ENCODE results near the gene NDUFA13. TPM values are rescaled to one million over a fixed set of nuclear protein-coding genes. Genes with fewer than 3 reads are reported as not detected.

NDUFA13 gene
- total RNA-seq, 4 donors from 2014 or later, result 31.4 to 179 (median 108) TPM

DNA sequence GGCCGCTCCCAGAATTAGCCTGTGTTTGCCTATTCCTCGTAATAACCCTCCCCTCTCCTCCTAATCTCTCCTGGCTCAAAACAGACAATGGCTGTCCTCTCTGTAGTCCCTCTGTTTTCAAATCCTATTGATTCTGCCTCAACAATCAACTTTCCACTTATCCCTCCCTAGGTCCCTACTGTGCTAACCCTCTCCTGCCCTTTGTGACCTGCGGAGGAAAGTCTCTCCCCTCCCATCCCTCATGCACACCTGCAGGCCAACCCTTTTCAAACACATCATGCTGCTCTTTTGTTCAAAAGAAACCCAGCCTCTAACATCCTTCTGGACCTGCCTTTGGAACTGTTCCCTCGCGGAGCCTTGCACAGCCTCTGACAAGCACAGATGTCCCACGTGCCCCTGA, 59.4 kb downstream of the NDUFA13 start:
- intact Hi-C loops (cut with DNase I; ENCODE audit: low total_unique reads), result no loop called here
- 84 to 89% methylated on average over 6 of the region's 6 CpGs for WGBS, 2 donors
- DNase-seq (ENCODE audit: low spot score in 2 of 2), result no peak
- no peak overlapping the region for H3K4me3 ChIP-seq (ENCODE audit: low read depth, poor library complexity, severe bottlenecking)
- no peak for TF ChIP-seq POLR2A (IDR thresholded peaks at IDR 0.05)
- TF ChIP-seq, protein P1, sequence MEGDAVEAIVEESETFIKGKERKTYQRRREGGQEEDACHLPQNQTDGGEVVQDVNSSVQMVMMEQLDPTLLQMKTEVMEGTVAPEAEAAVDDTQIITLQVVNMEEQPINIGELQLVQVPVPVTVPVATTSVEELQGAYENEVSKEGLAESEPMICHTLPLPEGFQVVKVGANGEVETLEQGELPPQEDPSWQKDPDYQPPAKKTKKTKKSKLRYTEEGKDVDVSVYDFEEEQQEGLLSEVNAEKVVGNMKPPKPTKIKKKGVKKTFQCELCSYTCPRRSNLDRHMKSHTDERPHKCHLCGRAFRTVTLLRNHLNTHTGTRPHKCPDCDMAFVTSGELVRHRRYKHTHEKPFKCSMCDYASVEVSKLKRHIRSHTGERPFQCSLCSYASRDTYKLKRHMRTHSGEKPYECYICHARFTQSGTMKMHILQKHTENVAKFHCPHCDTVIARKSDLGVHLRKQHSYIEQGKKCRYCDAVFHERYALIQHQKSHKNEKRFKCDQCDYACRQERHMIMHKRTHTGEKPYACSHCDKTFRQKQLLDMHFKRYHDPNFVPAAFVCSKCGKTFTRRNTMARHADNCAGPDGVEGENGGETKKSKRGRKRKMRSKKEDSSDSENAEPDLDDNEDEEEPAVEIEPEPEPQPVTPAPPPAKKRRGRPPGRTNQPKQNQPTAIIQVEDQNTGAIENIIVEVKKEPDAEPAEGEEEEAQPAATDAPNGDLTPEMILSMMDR (IDR thresholded peaks at IDR 0.05), result no peak

Other genes starting within 250 kb of the NDUFA13 start
- gene TM6SF2, start 242.9 kb upstream of the NDUFA13 start, total RNA-seq, result under 1 TPM in 1 of 4 donors, not detected in 3; 0.20 TPM
- 10 to 100 TPM; 16.1 to 40.2 (median 39.0) TPM for gene SUGP1, start 195.7 kb upstream of the NDUFA13 start, total RNA-seq
- gene MAU2, start 195.4 kb upstream of the NDUFA13 start, total RNA-seq, result 100 to 1,000 TPM in 1 of 4 donors, 10 to 100 TPM in 3; 57.5 to 100 (median 69.8) TPM
- gene GATAD2A, start 110.5 kb upstream of the NDUFA13 start, total RNA-seq, result 100 to 1,000 TPM in 1 of 4 donors, 10 to 100 TPM in 3; 73.8 to 128 (median 87.7) TPM
- gene TSSK6, start 677 bp upstream of the NDUFA13 start, total RNA-seq, result 1 to 10 TPM; 4.0 to 8.9 (median 6.7) TPM
- gene YJEFN3, start 12.7 kb downstream of the NDUFA13 start, total RNA-seq, result 1 to 10 TPM in 1 of 4 donors, under 1 TPM in 3; 0.15 to 2.8 (median 0.49) TPM
- 1 to 10 TPM in 1 of 4 donors, under 1 TPM in 1, not detected in 2; 0.17 to 1.4 TPM for gene CILP2, start 22.0 kb downstream of the NDUFA13 start, total RNA-seq
- 10 to 100 TPM in 1 of 4 donors, 1 to 10 TPM in 3; 3.8 to 15.8 (median 5.9) TPM for gene PBX4, start 102.5 kb downstream of the NDUFA13 start, total RNA-seq
- gene LPAR2, start 112.0 kb downstream of the NDUFA13 start, total RNA-seq, result 10 to 100 TPM; 16.5 to 31.6 (median 28.2) TPM
- 10 to 100 TPM in 3 of 4 donors, 1 to 10 TPM in 1; 6.4 to 21.0 (median 19.1) TPM for gene GMIP, start 127.4 kb downstream of the NDUFA13 start, total RNA-seq
- gene ATP13A1, start 147.5 kb downstream of the NDUFA13 start, total RNA-seq, result 100 to 1,000 TPM in 2 of 4 donors, 10 to 100 TPM in 2; 60.8 to 162 (median 109) TPM
- 10 to 100 TPM in 1 of 4 donors, 1 to 10 TPM in 3; 4.5 to 18.6 (median 7.2) TPM for gene ZNF101, start 152.6 kb downstream of the NDUFA13 start, total RNA-seq
- 1 to 10 TPM; 6.9 to 9.4 (median 8.1) TPM for gene ZNF14, start 216.9 kb downstream of the NDUFA13 start, total RNA-seq